HG03060 (cell line): ENCODE data around the gene TMIGD3.
"Not testable (repeated sequence)": the region's sequence is repeated elsewhere in the genome, so short reads cannot be mapped to it uniquely, and the experiment has no call there.

Experiments used
- ATAC-seq: cut with Tn5 transposase; IDR thresholded peaks from one replicate; pipeline ENCODE4 v1.9.1; 2021; ENCODE audit warnings: low read depth, moderate number of reproducible peaks; ENCODE audit not compliant: unreplicated experiment

The TMIGD3 gene

GRCh38 chr1:111503585-111504060, at the start of gene TMIGD3, which contains the start of gene ADORA3:
Gene TMIGD3 (minus strand): TSS chr1:111503633. CDS start chr1:111503354, 279 bp downstream.
Gene ADORA3 (minus strand): TSS chr1:111503633. CDS start chr1:111503354, 279 bp downstream.
- ATAC-seq: no peak

GRCh38 chr1:111553196-111553595, 49.8 kb upstream of the TMIGD3 start:
- ATAC-seq: no peak

- ATAC-seq: no peak
These were observed 49.2 kb upstream of the TMIGD3 start for GRCh38 chr1:111552587-111552986.

- no peak for ATAC-seq
These were observed 48.4 kb upstream of the TMIGD3 start for GRCh38 chr1:111551623-111552411.

- not testable (repeated sequence) for ATAC-seq
These were observed 44.4 kb upstream of the TMIGD3 start for GRCh38 chr1:111547786-111548185.

- no peak for ATAC-seq
These were observed 38.8 kb upstream of the TMIGD3 start for GRCh38 chr1:111542187-111542586.

- no peak for ATAC-seq
These were observed 38.3 kb upstream of the TMIGD3 start for GRCh38 chr1:111541721-111542120.

GRCh38 chr1:111540928-111541327, 37.5 kb upstream of the TMIGD3 start:
- no peak for ATAC-seq

GRCh38 chr1:111538343-111539025, 35.1 kb upstream of the TMIGD3 start:
- no peak for ATAC-seq

GRCh38 chr1:111535256-111536191, 32.1 kb upstream of the TMIGD3 start:
- no peak for ATAC-seq

- no peak for ATAC-seq
These were observed 16.6 kb upstream of the TMIGD3 start for GRCh38 chr1:111520053-111520452.

GRCh38 chr1:111517469-111518225, 14.2 kb upstream of the TMIGD3 start:
- no peak for ATAC-seq

GRCh38 chr1:111516005-111516535, 12.6 kb upstream of the TMIGD3 start:
- no peak for ATAC-seq

- ATAC-seq: no peak
These were observed 12.0 kb upstream of the TMIGD3 start for GRCh38 chr1:111515291-111516004.

- ATAC-seq: no peak
These were observed 10.1 kb upstream of the TMIGD3 start for GRCh38 chr1:111513410-111514020.

GRCh38 chr1:111512931-111513330, 9.5 kb upstream of the TMIGD3 start:
- ATAC-seq: no peak

- no peak for ATAC-seq
These were observed 8.9 kb upstream of the TMIGD3 start for GRCh38 chr1:111512132-111512889.

- ATAC-seq: no peak
These were observed 7.9 kb upstream of the TMIGD3 start for GRCh38 chr1:111511370-111511769.
